GM23338 (cell line): ENCODE results near the gene DIP2C. TPM values are rescaled to one million over a fixed set of nuclear protein-coding genes. Genes with fewer than 3 reads are reported as not detected.

Source experiments
- ATAC-seq: fragments of 200-7000 bp; cut with Tn5 transposase; 3 replicates; pipeline ENCODE4 v1.9.1; 2020
- DNase-seq: peaks from one replicate; pipeline ENCODE4 v3.0.0-alpha.2; 2015; ENCODE audit warnings: low spot score
- H2AFZ ChIP-seq: fragments of 200-600 bp; sonication (generic); 2 replicates; pipeline ENCODE4 v1.8.0; 2016; ENCODE audit warnings: antibody characterized with exemption, mild to moderate bottlenecking, moderate library complexity
- H3F3A ChIP-seq: fragments of 200-600 bp; sonication (generic); replicated peaks from 2 replicates; pipeline ENCODE4 v1.8.0; 2017; ENCODE audit warnings: antibody characterized with exemption, mixed run types, low read depth
- H3K27ac ChIP-seq: fragments of 200-600 bp; sonication (generic); 2 replicates; pipeline ENCODE4 v1.6.1; 2016; ENCODE audit warnings: low read depth
- H3K27me3 ChIP-seq: fragments of 200-600 bp; sonication (generic); 2 replicates; pipeline ENCODE4 v1.8.0; 2016; ENCODE audit warnings: mild to moderate bottlenecking, mixed run types, moderate library complexity; ENCODE audit not compliant: insufficient read depth
- H3K36me3 ChIP-seq: fragments of 200-600 bp; sonication (generic); 2 replicates; pipeline ENCODE4 v1.8.0; 2016; ENCODE audit warnings: mild to moderate bottlenecking; ENCODE audit not compliant: insufficient read depth
- H3K4me1 ChIP-seq: fragments of 200-600 bp; sonication (generic); 2 replicates; pipeline ENCODE4 v1.8.0; 2016; ENCODE audit warnings: mild to moderate bottlenecking, moderate library complexity; ENCODE audit not compliant: insufficient read depth
- H3K4me2 ChIP-seq: fragments of 200-600 bp; sonication (generic); 2 replicates; pipeline ENCODE4 v1.7.1; 2017; ENCODE audit warnings: mixed run types
- H3K4me3 ChIP-seq: fragments of 200-600 bp; sonication (generic); 2 replicates; pipeline ENCODE4 v1.6.1; 2016; ENCODE audit warnings: mixed run types
- H3K79me2 ChIP-seq: fragments of 200-600 bp; sonication (generic); replicated peaks from 2 replicates; pipeline ENCODE4 v1.8.0; 2017; ENCODE audit warnings: mild to moderate bottlenecking; ENCODE audit not compliant: insufficient read depth
- H3K9me2 ChIP-seq: fragments of 200-600 bp; sonication (generic); 2 replicates; pipeline ENCODE4 v1.8.0; 2017; ENCODE audit not compliant: insufficient read depth
- H4K20me1 ChIP-seq: fragments of 200-600 bp; sonication (generic); replicated peaks from 2 replicates; pipeline ENCODE4 v1.8.0; 2017; ENCODE audit warnings: mild to moderate bottlenecking; ENCODE audit not compliant: insufficient read depth
- H3K27ac Mint-ChIP-seq: 2 replicates; pipeline ENCODE4 v1.8.0; 2020; ENCODE audit warnings: inconsistent platforms, mild to moderate bottlenecking, moderate library complexity, mixed read lengths
- H3K27me3 Mint-ChIP-seq: 3 replicates; pipeline ENCODE4 v1.8.0; 2022; ENCODE audit warnings: low read depth, mild to moderate bottlenecking, moderate library complexity, mixed read lengths, inconsistent platforms; ENCODE audit not compliant: insufficient read depth, poor library complexity
- H3K36me3 Mint-ChIP-seq: 3 replicates; pipeline ENCODE4 v1.8.0; 2021; ENCODE audit warnings: low read depth, mild to moderate bottlenecking, inconsistent platforms, moderate library complexity, mixed read lengths
- H3K4me1 Mint-ChIP-seq: 3 replicates; pipeline ENCODE4 v1.8.0; 2020; ENCODE audit warnings: mild to moderate bottlenecking, inconsistent platforms, mixed read lengths
- H3K4me3 Mint-ChIP-seq: 3 replicates; pipeline ENCODE4 v1.8.0; 2021; ENCODE audit warnings: moderate library complexity, mild to moderate bottlenecking, inconsistent platforms, mixed read lengths
- H3K9me3 Mint-ChIP-seq: 3 replicates; pipeline ENCODE4 v1.8.0; 2020; ENCODE audit warnings: moderate library complexity, mild to moderate bottlenecking, inconsistent platforms, mixed read lengths
- CTCF ChIP-seq, 2 experiments: fragments of 200-600 bp in 1 of 2; sonication (generic) in 1 of 2; conservative IDR thresholded peaks; 2 replicates each; pipeline versions ENCODE4 v1.5.1 to v1.6.1; 2016 to 2017; ENCODE audit warnings: antibody characterized with exemption in 2 of 2, low read depth in 2 of 2, mild to moderate bottlenecking in 2 of 2, moderate library complexity in 1 of 2
- EZH2phosphoT487 ChIP-seq: fragments of 200-600 bp; sonication (generic); IDR thresholded peaks from one replicate; pipeline ENCODE4 v1.8.1; 2018; ENCODE audit warnings: antibody characterized with exemption; ENCODE audit not compliant: unreplicated experiment
- NANOG ChIP-seq: IDR thresholded peaks from 2 replicates; pipeline ENCODE4 v1.6.1; 2016; ENCODE audit warnings: antibody characterized with exemption, borderline replicate concordance
- STAT1 ChIP-seq: IDR thresholded peaks from one replicate; pipeline ENCODE4 v1.6.1; 2016; ENCODE audit warnings: antibody characterized with exemption; ENCODE audit not compliant: unreplicated experiment
- ZNF114 ChIP-seq: fragments of 250-450 bp; sonication (Bioruptor Pico); IDR thresholded peaks from 2 replicates; pipeline ENCODE4 v1.5.0; 2020; ENCODE audit warnings: mild to moderate bottlenecking, moderate library complexity
- ZNF331 ChIP-seq: fragments of 250-450 bp; sonication (Bioruptor Pico); IDR thresholded peaks from 2 replicates; pipeline ENCODE4 v1.5.0; 2020; ENCODE audit warnings: low read depth, mild to moderate bottlenecking, moderate library complexity
- ZNF462 ChIP-seq: fragments of 250-450 bp; sonication (Bioruptor Pico); IDR thresholded peaks from 2 replicates; pipeline ENCODE4 v1.5.0; 2020; ENCODE audit warnings: mild to moderate bottlenecking, moderate library complexity
- polyA plus RNA-seq: library from polyadenylated mRNA; unstranded; fragments of >200 nt; fragmentation: Nextera tagmentation; extraction: Ambion mirVana; gene quantifications from 2 replicates; pipeline ENCODE4 v1.2.1, GENCODE V29; 2016
- total RNA-seq: library from RNA; depleted of rRNA; stranded (reverse); fragments of >200 nt; shearing (Covaris generic); gene quantifications from 2 replicates; pipeline ENCODE4 v1.2.3, GENCODE V29; 2014
- TF ChIP-seq, protein P1 (sequence below): IDR thresholded peaks from one replicate; pipeline ENCODE4 v1.6.1; 2018; ENCODE audit warnings: antibody characterized with exemption; ENCODE audit not compliant: unreplicated experiment

Gene DIP2C
- total and polyA plus RNA-seq, 2 experiments from 2014 or later: 5.1 to 7.7 TPM

GRCh38 chr10:317271-317769, 372.1 kb downstream of the DIP2C start (continued):
- TF ChIP-seq ZNF462 (CRISPR knock-in tag) (no peak), ZNF114 (CRISPR knock-in tag) (no peak), STAT1 (no peak), CTCF (conservative IDR thresholded peaks at IDR 0.05; ENCODE audit: low read depth in 2 of 2) (no peak), ZNF331 (CRISPR knock-in tag) (no peak), NANOG (no peak)

DNA sequence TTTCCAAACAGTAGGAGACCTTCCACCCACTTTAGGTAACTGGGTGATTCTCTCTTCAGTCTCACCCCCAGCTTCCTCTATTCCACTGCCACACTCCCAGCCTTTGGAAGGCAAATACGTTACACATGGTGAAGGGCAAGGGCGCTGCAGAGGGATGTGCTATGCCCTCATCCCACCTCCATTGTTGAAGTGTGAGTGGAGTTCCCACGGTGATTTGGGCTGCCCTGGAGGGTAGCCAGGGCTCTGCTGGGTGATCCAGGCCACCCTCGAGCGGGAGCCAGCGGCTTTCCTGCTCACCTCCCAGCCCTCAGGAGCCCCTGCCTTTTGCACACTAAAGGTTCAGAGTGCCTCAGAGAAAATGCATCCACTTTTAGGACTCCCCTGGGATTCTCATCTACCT, 373.1 kb downstream of the DIP2C start:
- peaks cover 18% of the 10 kb centered on the region for H3K36me3 Mint-ChIP-seq
- Histone ChIP-seq H3K36me3 (no peaks in the 10 kb centered on the region), H3K27me3 (no peaks in the 10 kb centered on the region)
- TF ChIP-seq, protein P1, sequence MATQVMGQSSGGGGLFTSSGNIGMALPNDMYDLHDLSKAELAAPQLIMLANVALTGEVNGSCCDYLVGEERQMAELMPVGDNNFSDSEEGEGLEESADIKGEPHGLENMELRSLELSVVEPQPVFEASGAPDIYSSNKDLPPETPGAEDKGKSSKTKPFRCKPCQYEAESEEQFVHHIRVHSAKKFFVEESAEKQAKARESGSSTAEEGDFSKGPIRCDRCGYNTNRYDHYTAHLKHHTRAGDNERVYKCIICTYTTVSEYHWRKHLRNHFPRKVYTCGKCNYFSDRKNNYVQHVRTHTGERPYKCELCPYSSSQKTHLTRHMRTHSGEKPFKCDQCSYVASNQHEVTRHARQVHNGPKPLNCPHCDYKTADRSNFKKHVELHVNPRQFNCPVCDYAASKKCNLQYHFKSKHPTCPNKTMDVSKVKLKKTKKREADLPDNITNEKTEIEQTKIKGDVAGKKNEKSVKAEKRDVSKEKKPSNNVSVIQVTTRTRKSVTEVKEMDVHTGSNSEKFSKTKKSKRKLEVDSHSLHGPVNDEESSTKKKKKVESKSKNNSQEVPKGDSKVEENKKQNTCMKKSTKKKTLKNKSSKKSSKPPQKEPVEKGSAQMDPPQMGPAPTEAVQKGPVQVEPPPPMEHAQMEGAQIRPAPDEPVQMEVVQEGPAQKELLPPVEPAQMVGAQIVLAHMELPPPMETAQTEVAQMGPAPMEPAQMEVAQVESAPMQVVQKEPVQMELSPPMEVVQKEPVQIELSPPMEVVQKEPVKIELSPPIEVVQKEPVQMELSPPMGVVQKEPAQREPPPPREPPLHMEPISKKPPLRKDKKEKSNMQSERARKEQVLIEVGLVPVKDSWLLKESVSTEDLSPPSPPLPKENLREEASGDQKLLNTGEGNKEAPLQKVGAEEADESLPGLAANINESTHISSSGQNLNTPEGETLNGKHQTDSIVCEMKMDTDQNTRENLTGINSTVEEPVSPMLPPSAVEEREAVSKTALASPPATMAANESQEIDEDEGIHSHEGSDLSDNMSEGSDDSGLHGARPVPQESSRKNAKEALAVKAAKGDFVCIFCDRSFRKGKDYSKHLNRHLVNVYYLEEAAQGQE: no peak
- no peak for TF ChIP-seq ZNF114 (CRISPR knock-in tag)
- no peak for TF ChIP-seq EZH2phosphoT487
- no peak for TF ChIP-seq ZNF331 (CRISPR knock-in tag)

More for the DNA sequence above, 373.1 kb downstream of the DIP2C start:
- no peak overlapping the region for H3K4me3 Mint-ChIP-seq
- Histone ChIP-seq H3K4me2 (no peak overlapping the region), H3F3A (no peaks in the 10 kb centered on the region), H3K27ac (no peak overlapping the region), H3K4me3 (no peak overlapping the region), H4K20me1 (no peaks in the 10 kb centered on the region; the same call in 1 of the 2 replicates), H3K79me2 (no peaks in the 10 kb centered on the region), H2AFZ (no peak overlapping the region), H3K9me2 (no peaks in the 10 kb centered on the region), H3K4me1 (no peaks in the 10 kb centered on the region)
- no peak for ATAC-seq
- no peak overlapping the region for H3K27ac Mint-ChIP-seq
- no peak for DNase-seq
- no peaks in the 10 kb centered on the region; the same call in 2 of the 3 replicates for H3K4me1 Mint-ChIP-seq
- peaks cover 6% of the 10 kb centered on the region for H3K9me3 Mint-ChIP-seq
- peaks cover 10% of the 10 kb centered on the region for H3K27me3 Mint-ChIP-seq
